WTC11 (cell line): ENCODE data around the gene RABEP1. TPM values are rescaled to one million over a fixed set of nuclear protein-coding genes. Genes with fewer than 3 reads are reported as not detected.

Experiments used
- ATAC-seq: fragments of 200-7000 bp; cut with Tn5 transposase; 2 replicates; pipeline ENCODE4 v1.10.0; 2021; ENCODE audit warnings: mild to moderate bottlenecking, moderate library complexity
- CTCF ChIA-PET: fragments of 300-600 bp; sonication (Branson Sonifier 250); formaldehyde crosslinking; loops from one replicate; lab custom pipeline; 2021; ENCODE audit warnings: antibody characterized with exemption; lab: Charles Lee
- POLR2A ChIA-PET: fragments of 350-600 bp; sonication (Branson Sonifier 250); formaldehyde crosslinking; loops from one replicate; lab custom pipeline; 2021; ENCODE audit warnings: antibody characterized with exemption; lab: Charles Lee
- DNase-seq: peaks from one replicate; pipeline ENCODE4 v3.0.0; 2021; ENCODE audit warnings: low spot score
- H3K27ac Mint-ChIP-seq: 2 replicates; pipeline ENCODE4 v1.8.0; 2021; ENCODE audit warnings: mixed read lengths
- H3K27me3 Mint-ChIP-seq: 2 replicates; pipeline ENCODE4 v1.8.0; 2021; ENCODE audit warnings: low read depth, mild to moderate bottlenecking, moderate library complexity, mixed read lengths
- H3K36me3 Mint-ChIP-seq: 2 replicates; pipeline ENCODE4 v1.8.0; 2021; ENCODE audit warnings: mixed read lengths
- H3K4me1 Mint-ChIP-seq: 2 replicates; pipeline ENCODE4 v1.8.0; 2022; ENCODE audit warnings: mixed read lengths
- H3K4me3 Mint-ChIP-seq: 2 replicates; pipeline ENCODE4 v1.8.0; 2021; ENCODE audit warnings: mild to moderate bottlenecking, moderate library complexity, mixed read lengths
- H3K9me3 Mint-ChIP-seq: 2 replicates; pipeline ENCODE4 v1.8.0; 2021; ENCODE audit warnings: mixed read lengths
- EMX1 ChIP-seq: fragments of 250-450 bp; sonication (Bioruptor Pico); IDR thresholded peaks from 2 replicates; pipeline ENCODE4 v1.8.0; 2021; ENCODE audit warnings: mild to moderate bottlenecking
- ETV6 ChIP-seq: sonication (generic); formaldehyde crosslinking; IDR thresholded peaks from 2 replicates; pipeline ENCODE4 v1.8.1; 2022; ENCODE audit warnings: mild to moderate bottlenecking, missing genetic modification reagents
- JAZF1 ChIP-seq: fragments of 250-450 bp; sonication (Bioruptor Pico); IDR thresholded peaks from 2 replicates; pipeline ENCODE4 v1.9.0; 2021; ENCODE audit warnings: moderate library complexity, mild to moderate bottlenecking, inconsistent platforms
- NFYB ChIP-seq: sonication (generic); formaldehyde crosslinking; conservative IDR thresholded peaks from 2 replicates; pipeline ENCODE4 v1.8.0; 2022; ENCODE audit warnings: low read depth, missing genetic modification reagents
- NR1H2 ChIP-seq: sonication (generic); formaldehyde crosslinking; IDR thresholded peaks from 2 replicates; pipeline ENCODE4 v1.9.0; 2021; ENCODE audit warnings: mild to moderate bottlenecking, moderate library complexity, missing genetic modification reagents
- NR3C1 ChIP-seq: sonication (generic); formaldehyde crosslinking; conservative IDR thresholded peaks from 2 replicates; pipeline ENCODE4 v1.8.1; 2023; ENCODE audit warnings: low read depth, mild to moderate bottlenecking, missing genetic modification reagents
- PRRX2 ChIP-seq: fragments of 250-450 bp; sonication (Bioruptor Pico); IDR thresholded peaks from 2 replicates; pipeline ENCODE4 v1.8.0; 2021; ENCODE audit warnings: mild to moderate bottlenecking
- RELA ChIP-seq: sonication (generic); formaldehyde crosslinking; IDR thresholded peaks from 2 replicates; pipeline ENCODE4 v1.8.1; 2022; ENCODE audit warnings: missing genetic modification reagents, mild to moderate bottlenecking, borderline replicate concordance
- SMAD3 ChIP-seq: sonication (generic); formaldehyde crosslinking; IDR thresholded peaks from 2 replicates; pipeline ENCODE4 v1.8.0; 2022; ENCODE audit warnings: missing genetic modification reagents, mild to moderate bottlenecking, borderline replicate concordance
- TP53 ChIP-seq: sonication (generic); formaldehyde crosslinking; IDR thresholded peaks from 2 replicates; pipeline ENCODE4 v1.8.1; 2023; ENCODE audit warnings: mild to moderate bottlenecking, missing genetic modification reagents
- ZNF121 ChIP-seq: sonication (generic); formaldehyde crosslinking; IDR thresholded peaks from 2 replicates; pipeline ENCODE4 v1.8.0; 2023; ENCODE audit warnings: missing genetic modification reagents
- ZNF317 ChIP-seq: sonication (generic); formaldehyde crosslinking; IDR thresholded peaks from 2 replicates; pipeline ENCODE4 v1.8.1; 2023; ENCODE audit warnings: low read depth, mild to moderate bottlenecking, moderate library complexity, missing genetic modification reagents, borderline replicate concordance
- ZNF671 ChIP-seq: fragments of 250-450 bp; sonication (Bioruptor Pico); IDR thresholded peaks from 2 replicates; pipeline ENCODE4 v1.8.0; 2021; ENCODE audit warnings: mild to moderate bottlenecking
- total RNA-seq: library from RNA; stranded (reverse); gene quantifications from 3 replicates; pipeline ENCODE4 v1.2.3, GENCODE V29; 2021
- TF ChIP-seq, protein P1 (sequence below): fragments of 250-450 bp; sonication (Bioruptor Pico); IDR thresholded peaks from 2 replicates; pipeline ENCODE4 v1.9.0; 2021; ENCODE audit warnings: mild to moderate bottlenecking
- TF ChIP-seq, protein P2 (sequence below): sonication (generic); formaldehyde crosslinking; IDR thresholded peaks from 2 replicates; pipeline ENCODE4 v1.8.1; 2022; ENCODE audit warnings: low read depth, missing genetic modification reagents, borderline replicate concordance
- TF ChIP-seq, protein P3 (sequence below): sonication (generic); formaldehyde crosslinking; IDR thresholded peaks from 2 replicates; pipeline ENCODE4 v1.8.0; 2022; ENCODE audit warnings: mild to moderate bottlenecking, missing genetic modification reagents
- TF ChIP-seq, protein P4 (sequence below): sonication (generic); formaldehyde crosslinking; IDR thresholded peaks from 2 replicates; pipeline ENCODE4 v1.8.1; 2023; ENCODE audit warnings: mild to moderate bottlenecking, moderate library complexity, missing genetic modification reagents
- TF ChIP-seq, protein P5 (sequence below): fragments of 250-450 bp; sonication (Bioruptor Pico); IDR thresholded peaks from 2 replicates; pipeline ENCODE4 v1.8.0; 2021; ENCODE audit warnings: mild to moderate bottlenecking

The RABEP1 gene
- total RNA-seq, 1 experiment from 2014 or later, result 40.9 TPM

DNA sequence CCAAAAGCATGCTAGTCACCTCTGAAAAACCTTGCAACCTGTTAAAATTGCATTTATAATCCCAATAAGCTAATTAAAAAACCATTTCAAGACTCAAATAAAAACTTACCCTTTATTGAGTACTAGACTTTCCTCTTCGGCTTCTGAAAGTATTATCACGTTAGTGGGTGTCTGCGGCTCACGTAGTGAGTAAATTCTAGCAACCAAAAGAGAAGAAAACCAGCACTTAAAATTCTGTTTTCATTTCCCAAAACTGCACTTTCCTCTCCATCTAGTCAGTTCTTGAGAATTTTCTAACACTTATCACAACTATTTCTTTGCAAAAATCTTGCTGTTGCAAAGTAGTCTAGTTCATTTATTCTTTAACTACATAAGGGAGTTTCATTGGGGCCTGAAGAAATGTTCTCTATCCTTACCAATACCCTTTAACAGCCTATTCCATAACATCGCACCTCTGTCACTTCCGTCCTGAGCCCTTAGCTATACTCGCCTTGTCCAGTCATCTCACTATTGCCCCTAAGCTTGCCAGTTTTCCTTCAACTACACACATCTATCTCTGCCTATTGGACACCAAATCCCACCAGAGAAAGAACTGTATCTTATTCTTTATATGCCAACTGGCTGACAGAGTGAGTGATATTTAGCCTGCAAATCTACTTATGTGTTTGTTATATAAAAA, 128.6 kb downstream of the RABEP1 start:
- ATAC-seq, result no peak
- Mint-ChIP-seq H3K9me3 (no peaks in the 10 kb centered on the region), H3K27me3 (no peaks in the 10 kb centered on the region), H3K4me3 (no peak overlapping the region), H3K27ac (no peak overlapping the region), H3K4me1 (no peaks in the 10 kb centered on the region), H3K36me3 (peaks cover 43% of the 10 kb centered on the region)
- POLR2A ChIA-PET, result interaction anchor here (1.0 kb wide), 1 partner anchor 9 kb away, joined by 3 read pairs; the partner anchor contains the start of genes NUP88 and RPAIN
- CTCF ChIA-PET, result no interaction called here
- TF ChIP-seq, protein P1, sequence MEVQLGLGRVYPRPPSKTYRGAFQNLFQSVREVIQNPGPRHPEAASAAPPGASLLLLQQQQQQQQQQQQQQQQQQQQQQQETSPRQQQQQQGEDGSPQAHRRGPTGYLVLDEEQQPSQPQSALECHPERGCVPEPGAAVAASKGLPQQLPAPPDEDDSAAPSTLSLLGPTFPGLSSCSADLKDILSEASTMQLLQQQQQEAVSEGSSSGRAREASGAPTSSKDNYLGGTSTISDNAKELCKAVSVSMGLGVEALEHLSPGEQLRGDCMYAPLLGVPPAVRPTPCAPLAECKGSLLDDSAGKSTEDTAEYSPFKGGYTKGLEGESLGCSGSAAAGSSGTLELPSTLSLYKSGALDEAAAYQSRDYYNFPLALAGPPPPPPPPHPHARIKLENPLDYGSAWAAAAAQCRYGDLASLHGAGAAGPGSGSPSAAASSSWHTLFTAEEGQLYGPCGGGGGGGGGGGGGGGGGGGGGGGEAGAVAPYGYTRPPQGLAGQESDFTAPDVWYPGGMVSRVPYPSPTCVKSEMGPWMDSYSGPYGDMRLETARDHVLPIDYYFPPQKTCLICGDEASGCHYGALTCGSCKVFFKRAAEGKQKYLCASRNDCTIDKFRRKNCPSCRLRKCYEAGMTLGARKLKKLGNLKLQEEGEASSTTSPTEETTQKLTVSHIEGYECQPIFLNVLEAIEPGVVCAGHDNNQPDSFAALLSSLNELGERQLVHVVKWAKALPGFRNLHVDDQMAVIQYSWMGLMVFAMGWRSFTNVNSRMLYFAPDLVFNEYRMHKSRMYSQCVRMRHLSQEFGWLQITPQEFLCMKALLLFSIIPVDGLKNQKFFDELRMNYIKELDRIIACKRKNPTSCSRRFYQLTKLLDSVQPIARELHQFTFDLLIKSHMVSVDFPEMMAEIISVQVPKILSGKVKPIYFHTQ, result no peak
- TF ChIP-seq TP53 (CRISPR knock-in tag) (no peak), ETV6 (CRISPR knock-in tag) (no peak), PRRX2 (no peak), EMX1 (CRISPR knock-in tag) (no peak), ZNF671 (no peak), RELA (CRISPR knock-in tag) (no peak), ZNF317 (CRISPR knock-in tag) (no peak), NR1H2 (CRISPR knock-in tag) (no peak), NR3C1 (CRISPR knock-in tag) (no peak), NFYB (CRISPR knock-in tag) (no peak), JAZF1 (no peak), ZNF121 (CRISPR knock-in tag) (no peak), SMAD3 (CRISPR knock-in tag) (no peak)
- TF ChIP-seq, protein P2, sequence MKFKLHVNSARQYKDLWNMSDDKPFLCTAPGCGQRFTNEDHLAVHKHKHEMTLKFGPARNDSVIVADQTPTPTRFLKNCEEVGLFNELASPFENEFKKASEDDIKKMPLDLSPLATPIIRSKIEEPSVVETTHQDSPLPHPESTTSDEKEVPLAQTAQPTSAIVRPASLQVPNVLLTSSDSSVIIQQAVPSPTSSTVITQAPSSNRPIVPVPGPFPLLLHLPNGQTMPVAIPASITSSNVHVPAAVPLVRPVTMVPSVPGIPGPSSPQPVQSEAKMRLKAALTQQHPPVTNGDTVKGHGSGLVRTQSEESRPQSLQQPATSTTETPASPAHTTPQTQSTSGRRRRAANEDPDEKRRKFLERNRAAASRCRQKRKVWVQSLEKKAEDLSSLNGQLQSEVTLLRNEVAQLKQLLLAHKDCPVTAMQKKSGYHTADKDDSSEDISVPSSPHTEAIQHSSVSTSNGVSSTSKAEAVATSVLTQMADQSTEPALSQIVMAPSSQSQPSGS, result no peak
- TF ChIP-seq, protein P3, sequence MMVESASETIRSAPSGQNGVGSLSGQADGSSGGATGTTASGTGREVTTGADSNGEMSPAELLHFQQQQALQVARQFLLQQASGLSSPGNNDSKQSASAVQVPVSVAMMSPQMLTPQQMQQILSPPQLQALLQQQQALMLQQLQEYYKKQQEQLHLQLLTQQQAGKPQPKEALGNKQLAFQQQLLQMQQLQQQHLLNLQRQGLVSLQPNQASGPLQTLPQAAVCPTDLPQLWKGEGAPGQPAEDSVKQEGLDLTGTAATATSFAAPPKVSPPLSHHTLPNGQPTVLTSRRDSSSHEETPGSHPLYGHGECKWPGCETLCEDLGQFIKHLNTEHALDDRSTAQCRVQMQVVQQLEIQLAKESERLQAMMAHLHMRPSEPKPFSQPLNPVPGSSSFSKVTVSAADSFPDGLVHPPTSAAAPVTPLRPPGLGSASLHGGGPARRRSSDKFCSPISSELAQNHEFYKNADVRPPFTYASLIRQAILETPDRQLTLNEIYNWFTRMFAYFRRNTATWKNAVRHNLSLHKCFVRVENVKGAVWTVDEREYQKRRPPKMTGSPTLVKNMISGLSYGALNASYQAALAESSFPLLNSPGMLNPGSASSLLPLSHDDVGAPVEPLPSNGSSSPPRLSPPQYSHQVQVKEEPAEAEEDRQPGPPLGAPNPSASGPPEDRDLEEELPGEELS (CRISPR knock-in tag), result no peak
- TF ChIP-seq, protein P4, sequence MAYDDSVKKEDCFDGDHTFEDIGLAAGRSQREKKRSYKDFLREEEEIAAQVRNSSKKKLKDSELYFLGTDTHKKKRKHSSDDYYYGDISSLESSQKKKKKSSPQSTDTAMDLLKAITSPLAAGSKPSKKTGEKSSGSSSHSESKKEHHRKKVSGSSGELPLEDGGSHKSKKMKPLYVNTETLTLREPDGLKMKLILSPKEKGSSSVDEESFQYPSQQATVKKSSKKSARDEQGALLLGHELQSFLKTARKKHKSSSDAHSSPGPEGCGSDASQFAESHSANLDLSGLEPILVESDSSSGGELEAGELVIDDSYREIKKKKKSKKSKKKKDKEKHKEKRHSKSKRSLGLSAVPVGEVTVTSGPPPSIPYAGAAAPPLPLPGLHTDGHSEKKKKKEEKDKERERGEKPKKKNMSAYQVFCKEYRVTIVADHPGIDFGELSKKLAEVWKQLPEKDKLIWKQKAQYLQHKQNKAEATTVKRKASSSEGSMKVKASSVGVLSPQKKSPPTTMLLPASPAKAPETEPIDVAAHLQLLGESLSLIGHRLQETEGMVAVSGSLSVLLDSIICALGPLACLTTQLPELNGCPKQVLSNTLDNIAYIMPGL (CRISPR knock-in tag), result no peak
- TF ChIP-seq, protein P5, sequence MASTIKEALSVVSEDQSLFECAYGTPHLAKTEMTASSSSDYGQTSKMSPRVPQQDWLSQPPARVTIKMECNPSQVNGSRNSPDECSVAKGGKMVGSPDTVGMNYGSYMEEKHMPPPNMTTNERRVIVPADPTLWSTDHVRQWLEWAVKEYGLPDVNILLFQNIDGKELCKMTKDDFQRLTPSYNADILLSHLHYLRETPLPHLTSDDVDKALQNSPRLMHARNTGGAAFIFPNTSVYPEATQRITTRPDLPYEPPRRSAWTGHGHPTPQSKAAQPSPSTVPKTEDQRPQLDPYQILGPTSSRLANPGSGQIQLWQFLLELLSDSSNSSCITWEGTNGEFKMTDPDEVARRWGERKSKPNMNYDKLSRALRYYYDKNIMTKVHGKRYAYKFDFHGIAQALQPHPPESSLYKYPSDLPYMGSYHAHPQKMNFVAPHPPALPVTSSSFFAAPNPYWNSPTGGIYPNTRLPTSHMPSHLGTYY (CRISPR knock-in tag), result no peak
- DNase-seq, result no peak
